A549 (cell line): ENCODE results near the gene KIF1A. TPM values are rescaled to one million over a fixed set of nuclear protein-coding genes. Genes with fewer than 3 reads are reported as not detected.
A peak's percentile ranks its signal among the peaks of the same experiment; 100 is the strongest.

Experiments used
- ATAC-seq, 2 experiments: fragments of 200-7000 bp in 1 of 2; fragments of >200 bp in 1 of 2; cut with Nextera tagmentation in 1 of 2; cut with Tn5 transposase in 1 of 2; 3 replicates each; pipeline versions ENCODE4 v1.8.0 to v1.9.1; 2018 to 2020; ENCODE audit warnings: mild to moderate bottlenecking in 1 of 2, moderate library complexity in 1 of 2
- CTCF ChIA-PET: fragments of 300-600 bp; sonication (Branson Sonifier 250); formaldehyde crosslinking; extraction: SDS; loops from one replicate; lab custom pipeline; 2021; ENCODE audit warnings: antibody characterized with exemption, inconsistent platforms; lab: Yijun Ruan, JAX
- POLR2A ChIA-PET: fragments of 350-600 bp; formaldehyde crosslinking; extraction: SDS; loops from one replicate; lab custom pipeline; 2021; ENCODE audit warnings: antibody characterized with exemption, inconsistent platforms; lab: Yijun Ruan, JAX
- DNase-seq, 2 experiments: peaks; one replicate each; pipeline versions ENCODE4 v3.0.0 to v3.0.0-alpha.2; 2011 to 2016; ENCODE audit warnings: low read depth in 1 of 2, low spot score in 1 of 2
- FAIRE-seq: peaks from 2 replicates; lab custom pipeline; 2011; peaks lifted over from hg19 to GRCh38; lab: Jason Lieb, UNC
- H3K27ac ChIP-seq, 2 experiments: fragments of >200 bp; sonication (Bioruptor Twin); formaldehyde crosslinking; 3 replicates each; pipeline ENCODE4 v1.5.1; 2016 to 2017
- H3K4me1 ChIP-seq: fragments of >200 bp; sonication (Bioruptor Twin); formaldehyde crosslinking; 3 replicates; pipeline ENCODE4 v1.6.1; 2016
- H3K4me2 ChIP-seq: fragments of >200 bp; sonication (Bioruptor Twin); formaldehyde crosslinking; 3 replicates; pipeline ENCODE4 v1.6.1; 2016
- H3K4me3 ChIP-seq: fragments of >200 bp; sonication (Bioruptor Twin); formaldehyde crosslinking; 3 replicates; pipeline ENCODE4 v1.5.1; 2016
- H3K9me3 ChIP-seq: fragments of >200 bp; sonication (Bioruptor Twin); formaldehyde crosslinking; 3 replicates; pipeline ENCODE4 v1.6.1; 2016
- BCL3 ChIP-seq: fragments of >200 bp; sonication (Bioruptor Twin); formaldehyde crosslinking; IDR thresholded peaks from 3 replicates; pipeline ENCODE4 v1.6.1; 2016
- CHD4 ChIP-seq: fragments of 200-600 bp; sonication (generic); IDR thresholded peaks from 2 replicates; pipeline ENCODE4 v1.6.1; 2016; ENCODE audit warnings: antibody characterized with exemption, mild to moderate bottlenecking, borderline replicate concordance
- EHF ChIP-seq: fragments of 250-450 bp; sonication (Bioruptor Pico); IDR thresholded peaks from 2 replicates; pipeline ENCODE4 v1.5.0; 2020; ENCODE audit warnings: mild to moderate bottlenecking
- EHMT2 ChIP-seq: fragments of 200-600 bp; sonication (generic); IDR thresholded peaks from 2 replicates; pipeline ENCODE4 v1.6.1; 2016; ENCODE audit warnings: antibody characterized with exemption, low read depth, mild to moderate bottlenecking, moderate library complexity
- FOSL2 ChIP-seq, 2 experiments: fragments of 450-650 bp in 1 of 2; fragments of >200 bp in 1 of 2; sonication (Bioruptor Twin) in 1 of 2; formaldehyde crosslinking; IDR thresholded peaks; 2 replicates each; pipeline versions ENCODE4 v1.5.0 to v1.6.1; 2016 to 2020; ENCODE audit warnings: mild to moderate bottlenecking in 1 of 2, moderate library complexity in 1 of 2
- HEYL ChIP-seq: fragments of 250-450 bp; sonication (Bioruptor Pico); IDR thresholded peaks from 2 replicates; pipeline ENCODE4 v1.8.0; 2021; ENCODE audit warnings: mild to moderate bottlenecking, moderate library complexity
- HMGXB4 ChIP-seq: fragments of 250-450 bp; sonication (Bioruptor Pico); IDR thresholded peaks from 2 replicates; pipeline ENCODE4 v1.5.0; 2021; ENCODE audit warnings: mild to moderate bottlenecking, moderate library complexity, borderline replicate concordance
- HOXB13 ChIP-seq: fragments of 250-450 bp; sonication (Bioruptor Pico); IDR thresholded peaks from 2 replicates; pipeline ENCODE4 v1.5.0; 2020; ENCODE audit warnings: low read depth, mild to moderate bottlenecking, moderate library complexity
- HOXB5 ChIP-seq: fragments of 250-450 bp; sonication (Bioruptor Pico); IDR thresholded peaks from 2 replicates; pipeline ENCODE4 v1.5.0; 2020; ENCODE audit warnings: mild to moderate bottlenecking, moderate library complexity
- JUN ChIP-seq, 2 experiments: fragments of >200 bp; sonication (Bioruptor Twin); formaldehyde crosslinking; IDR thresholded peaks; 2 replicates in 1 of 2; 3 replicates in 1 of 2; pipeline ENCODE4 v1.6.1; 2016 to 2017
- KDM1A ChIP-seq: fragments of 200-600 bp; sonication (generic); IDR thresholded peaks from 2 replicates; pipeline ENCODE4 v1.6.1; 2016; ENCODE audit warnings: low read depth, mild to moderate bottlenecking
- NPAS2 ChIP-seq: fragments of 250-450 bp; sonication (Bioruptor Pico); IDR thresholded peaks from 2 replicates; pipeline ENCODE4 v1.8.0; 2022; ENCODE audit warnings: mild to moderate bottlenecking, moderate library complexity, borderline replicate concordance
- PBX3 ChIP-seq: IDR thresholded peaks from 2 replicates; pipeline ENCODE4 v1.6.1; 2012
- RARB ChIP-seq: fragments of 250-450 bp; sonication (Bioruptor Pico); IDR thresholded peaks from 2 replicates; pipeline ENCODE4 v1.8.0; 2021; ENCODE audit warnings: mild to moderate bottlenecking, moderate library complexity
- REST ChIP-seq: fragments of 200-600 bp; sonication (generic); IDR thresholded peaks from 2 replicates; pipeline ENCODE4 v1.6.1; 2016; ENCODE audit warnings: antibody characterized with exemption, mild to moderate bottlenecking, moderate library complexity
- RFX5 ChIP-seq: fragments of 450-650 bp; IDR thresholded peaks from 2 replicates; pipeline ENCODE4 v1.7.1; 2014; ENCODE audit warnings: antibody characterized with exemption, mild to moderate bottlenecking, moderate library complexity
- RNF2 ChIP-seq: fragments of 200-600 bp; sonication (generic); IDR thresholded peaks from 2 replicates; pipeline ENCODE4 v1.6.1; 2016; ENCODE audit warnings: low read depth, mild to moderate bottlenecking, antibody characterized with exemption, moderate library complexity, borderline replicate concordance
- SREBF2 ChIP-seq: fragments of 450-650 bp; IDR thresholded peaks from 2 replicates; pipeline ENCODE4 v1.6.1; 2014; ENCODE audit warnings: mild to moderate bottlenecking, moderate library complexity
- TP53 ChIP-seq: fragments of 250-450 bp; sonication (Bioruptor Pico); IDR thresholded peaks from 2 replicates; pipeline ENCODE4 v1.5.0; 2021; ENCODE audit warnings: mild to moderate bottlenecking, moderate library complexity
- USF2 ChIP-seq: fragments of 450-650 bp; IDR thresholded peaks from 2 replicates; pipeline ENCODE4 v1.6.1; 2014; ENCODE audit warnings: antibody characterized with exemption
- ZC3H11A ChIP-seq: fragments of 450-650 bp; IDR thresholded peaks from 2 replicates; pipeline ENCODE4 v1.6.1; 2014; ENCODE audit warnings: antibody characterized with exemption, mild to moderate bottlenecking
- ZFP36 ChIP-seq: fragments of 450-650 bp; IDR thresholded peaks from 2 replicates; pipeline ENCODE4 v1.6.1; 2014; ENCODE audit warnings: borderline replicate concordance; ENCODE audit not compliant: partially characterized antibody
- WGBS: methylation state at CpG from one replicate; pipeline ENCODE4 v1.1.6; 2017; ENCODE audit errors: missing lambda C conversion rate; 5-methylcytosine and 5-hydroxymethylcytosine counted together
- polyA plus RNA-seq, 4 experiments: library from polyadenylated mRNA; depleted of rRNA in 3 of 4; stranded (reverse); fragments of >200 nt; fragmentation: RNase III in 1 of 4; extraction: RNeasy Plus Mini Kit Qiagen cat#74134 plus additional on column Dnase treatment in 1 of 4; gene quantifications; 2 replicates in 3 of 4; 3 replicates in 1 of 4; pipeline ENCODE4 v1.2.3, GENCODE V29; 2011 to 2017

The KIF1A gene
- polyA plus RNA-seq, 2 of the 4 experiments (the other 2 are of a cell fraction) = 0.28 to 0.50 TPM

- WGBS = 70% methylated on average over 7 of the region's 7 CpGs
- POLR2A ChIA-PET = no interaction called here
- ATAC-seq = no peak
- no peaks in the 10 kb centered on the region for H3K9me3 ChIP-seq
- CTCF ChIA-PET = interaction anchor here (0.6 kb wide), 2 partner anchors 24 to 741 kb away, joined by 3 read pairs; no protein-coding TSS in a partner anchor
- no peak for FAIRE-seq
- no peaks in the 10 kb centered on the region for H3K4me1 ChIP-seq
- TF ChIP-seq HMGXB4 (CRISPR knock-in tag) (no peak), PBX3 (no peak), NPAS2 (CRISPR knock-in tag) (peak; percentile 33; the same call in 1 of the 2 replicates), ZC3H11A (no peak)
- TF ChIP-seq, all 56 proteins: peak for 1
- H3K27ac ChIP-seq = no peak overlapping the region
- H3K4me3 ChIP-seq = no peak overlapping the region
- H3K4me2 ChIP-seq = no peak overlapping the region
- DNase-seq = no peak
Measured at GRCh38 chr2:240765007-240765406, 55.0 kb downstream of the KIF1A start.

- FAIRE-seq (no peak), DNase-seq (no peak)
Measured at GRCh38 chr2:240764605-240765004, 55.4 kb downstream of the KIF1A start.

GRCh38 chr2:240762971-240763370, 57.0 kb downstream of the KIF1A start:
- DNase-seq (no peak), ATAC-seq (no peak), FAIRE-seq (no peak)
- Histone ChIP-seq H3K4me2 (no peak overlapping the region), H3K9me3 (no peaks in the 10 kb centered on the region), H3K27ac (no peak overlapping the region), H3K4me3 (no peak overlapping the region), H3K4me1 (no peaks in the 10 kb centered on the region)
- CTCF ChIA-PET = no interaction called here
- POLR2A ChIA-PET = no interaction called here
- TF ChIP-seq FOSL2 (IDR thresholded peaks at IDR 0.05) = no peak
- TF ChIP-seq FOSL2 (CRISPR knock-in tag; IDR thresholded peaks at IDR 0.05) = no peak
- no peak for TF ChIP-seq RNF2
- TF ChIP-seq EHF (CRISPR knock-in tag) = no peak
- no peak for TF ChIP-seq TP53 (CRISPR knock-in tag)
- no peak for TF ChIP-seq HOXB13 (CRISPR knock-in tag)
- no peak for TF ChIP-seq REST
- TF ChIP-seq BCL3 = no peak
- no peak for TF ChIP-seq HEYL
- no peak for TF ChIP-seq USF2
- TF ChIP-seq JUN (IDR thresholded peaks at IDR 0.05) = no peak
- no peak for TF ChIP-seq KDM1A
- TF ChIP-seq SREBF2 = no peak
- no peak for TF ChIP-seq ZC3H11A
- no peak for TF ChIP-seq CHD4
- TF ChIP-seq RFX5 = no peak
- no peak for TF ChIP-seq ZFP36
- TF ChIP-seq EHMT2 = no peak
- no peak for TF ChIP-seq RARB (CRISPR knock-in tag)
- 82% methylated on average over 20 of the region's 21 CpGs for WGBS

More at GRCh38 chr2:240764605-240765004, 55.4 kb downstream of the KIF1A start:
- no peak overlapping the region for H3K27ac ChIP-seq
- H3K4me2 ChIP-seq = no peak overlapping the region
- TF ChIP-seq CHD4 (no peak), HOXB5 (CRISPR knock-in tag) (no peak)
- CTCF ChIA-PET = interaction anchor here (0.6 kb wide), 1 partner anchor 24 kb away, joined by 3 read pairs; no protein-coding TSS in a partner anchor
- no peaks in the 10 kb centered on the region for H3K4me1 ChIP-seq
- POLR2A ChIA-PET = no interaction called here
- no peak overlapping the region for H3K4me3 ChIP-seq
- ATAC-seq = no peak
- 48% methylated on average over 5 of the region's 5 CpGs for WGBS
- H3K9me3 ChIP-seq = no peaks in the 10 kb centered on the region
